ENCODE results near the gene CHIT1. TPM values are rescaled to one million over a fixed set of nuclear protein-coding genes. Genes with fewer than 3 reads are reported as not detected.

Gene CHIT1
- total and polyA plus RNA-seq, 9 of the 15 experiments (the other 6 are each of a cell fraction or from before 2014, with no cell fraction given) = not detected

GRCh38 chr1:203179667-203180005, 49.8 kb downstream of the CHIT1 start:
- Histone ChIP-seq H3K79me2 (ENCODE audit: control insufficient read depth, insufficient read depth, low read length) (no peaks in the 10 kb centered on the region), H3K36me3 (ENCODE audit: control insufficient read depth, insufficient read depth, low read length) (no peaks in the 10 kb centered on the region), H4K20me1 (replicated peaks; ENCODE audit: control insufficient read depth, insufficient read depth, low read length) (peaks cover 19% of the 10 kb centered on the region), H3K4me2 (ENCODE audit: insufficient read depth, low read length) (no peak overlapping the region), H3K4me3 (no peak overlapping the region), H3K4me1 (replicated peaks in 1 of 2; ENCODE audit: control insufficient read depth in 2 of 2, insufficient read depth in 2 of 2, low read length in 2 of 2) (no peaks in the 10 kb centered on the region), H3K9me3 (replicated peaks; ENCODE audit: control insufficient read depth, insufficient read depth, low read depth, low read length) (no peaks in the 10 kb centered on the region), H3K27ac (ENCODE audit: extremely low read depth, low read depth, low read length) (no peak overlapping the region), H2AFZ (ENCODE audit: low read depth, low read length) (no peak overlapping the region), H3K9ac (ENCODE audit: insufficient read depth in 1 of 2, low read depth in 2 of 2, low read length in 2 of 2) (no peak overlapping the region), H3K27me3 (ENCODE audit: control insufficient read depth in 2 of 2, insufficient read depth in 2 of 2, low read length in 2 of 2) (peaks cover 19 to 81% of the 10 kb centered on the region in 2 experiments; a peak in 4 of 5 replicates), H3K9me1 (ENCODE audit: control insufficient read depth, insufficient read depth, low read length) (no peaks in the 10 kb centered on the region)
- POLR2A ChIA-PET = interaction anchor here (0.6 kb wide), 2 partner anchors 153 to 176 kb away, joined by 3 read pairs; no protein-coding TSS in a partner anchor
- in situ Hi-C loops (cut with MboI) = no loop called here
- FAIRE-seq (no peak), DNase-seq (ENCODE audit: extremely low read depth in 1 of 4, low spot score in 3 of 4) (no peak), ATAC-seq (no peak)
- WGBS (ENCODE audit: insufficient coverage, low coverage, missing lambda C conversion rate) = 0% methylated on average over 9 of the region's 10 CpGs
- intact Hi-C loops (cut with micrococcal nuclease) = no loop called here
- BruUV-seq (replicated peaks) = no TSS peak
- CTCF ChIA-PET (ENCODE audit: low intra/inter-chr PET ratio) = no interaction called here
- TF ChIP-seq NFYB (IDR thresholded peaks at IDR 0.05; ENCODE audit: extremely low read depth, insufficient read length) (no peak), MITF (IDR thresholded peaks at IDR 0.05) (no peak), RAD51 (IDR thresholded peaks at IDR 0.05; ENCODE audit: borderline replicate concordance, low read depth) (no peak), POLR2A (conservative IDR thresholded peaks at IDR 0.05) (no peak), TCF7 (IDR thresholded peaks at IDR 0.05; ENCODE audit: borderline replicate concordance) (no peak), E2F8 (IDR thresholded peaks at IDR 0.05; ENCODE audit: low read depth, partially characterized antibody) (no peak), CTCF (IDR thresholded peaks at IDR 0.05 in 2 of 3, conservative IDR thresholded peaks at IDR 0.05 in 1 of 3; ENCODE audit: insufficient read depth in 2 of 3, low read depth in 1 of 3, low read length in 3 of 3) (no peak), EGR1 (conservative IDR thresholded peaks at IDR 0.05) (no peak), SMARCB1 (IDR thresholded peaks at IDR 0.05; ENCODE audit: insufficient read length, low read depth) (no peak), TCF3 (CRISPR knock-in tag; IDR thresholded peaks at IDR 0.05) (no peak), NFATC3 (IDR thresholded peaks at IDR 0.05) (no peak), ZFP1 (CRISPR knock-in tag; IDR thresholded peaks at IDR 0.05) (no peak), TEAD2 (tag; IDR thresholded peaks at IDR 0.05) (no peak), GATAD2B (IDR thresholded peaks at IDR 0.05; ENCODE audit: borderline replicate concordance) (no peak), HNRNPL (IDR thresholded peaks at IDR 0.05; ENCODE audit: low read depth, low read length) (no peak), MAFG (tag; conservative IDR thresholded peaks at IDR 0.05) (no peak), PCBP1 (IDR thresholded peaks at IDR 0.05; ENCODE audit: low read depth, low read length, poor library complexity, severe bottlenecking) (no peak), CREM (IDR thresholded peaks at IDR 0.05; ENCODE audit: low read depth) (no peak), STAG1 (CRISPR knock-in tag; IDR thresholded peaks at IDR 0.05; ENCODE audit: borderline replicate concordance) (no peak)
